Vagina (tissue), 2 donors: Measurements from ENCODE around the gene DDO.

Source experiments
- POLR2A ChIP-seq, 2 donors: fragments of 450-650 bp; IDR thresholded peaks; one replicate each; pipeline ENCODE4 v1.6.1; 2017; ENCODE audit warnings: antibody characterized with exemption in 2 of 2, mild to moderate bottlenecking in 2 of 2, moderate library complexity in 2 of 2
- POLR2AphosphoS5 ChIP-seq, 2 donors: sonication (generic); formaldehyde crosslinking; IDR thresholded peaks; one replicate each; pipeline ENCODE4 v1.9.0; 2017; ENCODE audit warnings: antibody characterized with exemption in 2 of 2, mild to moderate bottlenecking in 2 of 2, low read depth in 1 of 2; ENCODE audit not compliant: insufficient read depth in 1 of 2
- TF ChIP-seq, protein P1 (sequence below), 3 experiments: fragments of 450-650 bp in 2 of 3; fragments of 200-600 bp in 1 of 3; sonication (generic) in 1 of 3; IDR thresholded peaks; one replicate each; pipeline ENCODE4 v1.5.1; 2017 to 2019; ENCODE audit warnings: antibody characterized with exemption in 3 of 3, mild to moderate bottlenecking in 2 of 3, moderate library complexity in 2 of 3

DNA sequence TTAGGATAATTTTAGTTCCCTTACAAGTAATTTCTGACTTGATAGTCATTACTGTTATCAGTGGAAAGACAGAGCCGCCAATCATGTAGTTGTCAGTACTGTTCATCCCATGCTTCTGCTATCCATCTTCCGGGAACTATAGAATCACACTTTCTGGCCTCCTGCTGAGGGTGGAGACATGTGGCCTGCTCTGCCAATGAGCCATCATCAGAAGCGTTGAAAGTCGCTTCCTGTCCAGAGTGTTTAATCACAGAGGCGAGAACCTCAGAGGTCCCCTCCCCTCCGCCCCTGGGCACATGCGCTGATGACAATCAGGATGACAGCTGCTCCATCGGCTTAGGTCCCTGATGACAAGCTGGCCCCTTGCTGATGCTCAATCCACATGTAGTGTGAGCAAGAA is 3.0 kb downstream of the DDO start:
- TF ChIP-seq, protein P1, sequence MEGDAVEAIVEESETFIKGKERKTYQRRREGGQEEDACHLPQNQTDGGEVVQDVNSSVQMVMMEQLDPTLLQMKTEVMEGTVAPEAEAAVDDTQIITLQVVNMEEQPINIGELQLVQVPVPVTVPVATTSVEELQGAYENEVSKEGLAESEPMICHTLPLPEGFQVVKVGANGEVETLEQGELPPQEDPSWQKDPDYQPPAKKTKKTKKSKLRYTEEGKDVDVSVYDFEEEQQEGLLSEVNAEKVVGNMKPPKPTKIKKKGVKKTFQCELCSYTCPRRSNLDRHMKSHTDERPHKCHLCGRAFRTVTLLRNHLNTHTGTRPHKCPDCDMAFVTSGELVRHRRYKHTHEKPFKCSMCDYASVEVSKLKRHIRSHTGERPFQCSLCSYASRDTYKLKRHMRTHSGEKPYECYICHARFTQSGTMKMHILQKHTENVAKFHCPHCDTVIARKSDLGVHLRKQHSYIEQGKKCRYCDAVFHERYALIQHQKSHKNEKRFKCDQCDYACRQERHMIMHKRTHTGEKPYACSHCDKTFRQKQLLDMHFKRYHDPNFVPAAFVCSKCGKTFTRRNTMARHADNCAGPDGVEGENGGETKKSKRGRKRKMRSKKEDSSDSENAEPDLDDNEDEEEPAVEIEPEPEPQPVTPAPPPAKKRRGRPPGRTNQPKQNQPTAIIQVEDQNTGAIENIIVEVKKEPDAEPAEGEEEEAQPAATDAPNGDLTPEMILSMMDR (IDR thresholded peaks at IDR 0.05), result no peak
- no peak for TF ChIP-seq POLR2A (IDR thresholded peaks at IDR 0.05)
- no peak for TF ChIP-seq POLR2AphosphoS5 (IDR thresholded peaks at IDR 0.05; ENCODE audit: insufficient read depth in 1 of 2, low read depth in 1 of 2)
